ENCODE data around the gene SVOP.

- TF ChIP-seq CTCF (IDR thresholded peaks at IDR 0.05; ENCODE audit: insufficient read depth, low read length, poor library complexity, severe bottlenecking): no peak
- TF ChIP-seq EZH2phosphoT487 (conservative IDR thresholded peaks at IDR 0.05; ENCODE audit: low read length): no peak
These were observed 597 bp downstream of the SVOP start for GRCh38 chr12:109020146-109020795.

Data from SU-DHL-6 (cell line).